ENCODE measurements around the gene KIF11. TPM values are rescaled to one million over a fixed set of nuclear protein-coding genes. Genes with fewer than 3 reads are reported as not detected.

Gene KIF11
- total and polyA plus RNA-seq, 4 donors, result 1.0 to 7.5 (median 1.2) TPM

DNA sequence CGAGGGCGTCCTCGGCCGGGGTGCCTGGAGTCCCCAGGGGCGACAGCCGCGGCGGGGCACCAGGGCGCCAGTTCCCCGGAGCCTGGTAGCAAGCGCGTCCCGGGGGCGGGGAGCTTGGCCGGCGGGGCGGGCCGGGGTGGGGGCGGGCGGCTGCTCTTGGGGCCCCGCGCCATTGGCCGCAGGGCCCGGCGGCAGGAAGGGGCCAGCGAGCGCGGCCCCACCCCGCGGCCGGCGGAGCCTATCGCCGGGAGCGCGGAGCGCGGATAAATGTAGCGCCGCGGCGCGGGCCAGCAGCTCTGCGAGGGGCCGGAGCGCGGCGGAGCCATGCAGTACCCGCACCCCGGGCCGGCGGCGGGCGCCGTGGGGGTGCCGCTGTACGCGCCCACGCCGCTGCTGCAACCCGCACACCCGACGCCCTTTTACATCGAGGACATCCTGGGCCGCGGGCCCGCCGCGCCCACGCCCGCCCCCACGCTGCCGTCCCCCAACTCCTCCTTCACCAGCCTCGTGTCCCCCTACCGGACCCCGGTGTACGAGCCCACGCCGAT lies 96.8 kb downstream of the KIF11 start, which contains the start of gene HHEX:
TSS of gene HHEX (plus strand) at position 293 of the 548 bp plus-strand sequence. CDS start at position 325, 32 bp downstream.
- peak; percentile 88 for ATAC-seq (ENCODE audit: insufficient read depth, low FRiP score)
- H3K9me3 ChIP-seq (ENCODE audit: control insufficient read depth in 4 of 4, insufficient read depth in 3 of 4, low read length in 3 of 4), result peaks cover 0 to 5% (median 1%) of the 10 kb centered on the region in 4 donors
- peaks cover 0 to 2% (median 0%) of the 10 kb centered on the region in 4 donors for H3K36me3 ChIP-seq (ENCODE audit: control insufficient read depth in 4 of 4, insufficient read depth in 4 of 4, low read length in 4 of 4)
- peak within 1 kb of the TSS; percentile 93 to 98 for H3K27ac ChIP-seq (ENCODE audit: low read depth in 1 of 2, low read length in 1 of 2)
- TF ChIP-seq, protein P1, sequence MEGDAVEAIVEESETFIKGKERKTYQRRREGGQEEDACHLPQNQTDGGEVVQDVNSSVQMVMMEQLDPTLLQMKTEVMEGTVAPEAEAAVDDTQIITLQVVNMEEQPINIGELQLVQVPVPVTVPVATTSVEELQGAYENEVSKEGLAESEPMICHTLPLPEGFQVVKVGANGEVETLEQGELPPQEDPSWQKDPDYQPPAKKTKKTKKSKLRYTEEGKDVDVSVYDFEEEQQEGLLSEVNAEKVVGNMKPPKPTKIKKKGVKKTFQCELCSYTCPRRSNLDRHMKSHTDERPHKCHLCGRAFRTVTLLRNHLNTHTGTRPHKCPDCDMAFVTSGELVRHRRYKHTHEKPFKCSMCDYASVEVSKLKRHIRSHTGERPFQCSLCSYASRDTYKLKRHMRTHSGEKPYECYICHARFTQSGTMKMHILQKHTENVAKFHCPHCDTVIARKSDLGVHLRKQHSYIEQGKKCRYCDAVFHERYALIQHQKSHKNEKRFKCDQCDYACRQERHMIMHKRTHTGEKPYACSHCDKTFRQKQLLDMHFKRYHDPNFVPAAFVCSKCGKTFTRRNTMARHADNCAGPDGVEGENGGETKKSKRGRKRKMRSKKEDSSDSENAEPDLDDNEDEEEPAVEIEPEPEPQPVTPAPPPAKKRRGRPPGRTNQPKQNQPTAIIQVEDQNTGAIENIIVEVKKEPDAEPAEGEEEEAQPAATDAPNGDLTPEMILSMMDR (IDR thresholded peaks at IDR 0.05; ENCODE audit: control extremely low read depth, extremely low read depth), result no peak
- H3K27me3 ChIP-seq (ENCODE audit: control insufficient read depth in 3 of 3, insufficient read depth in 3 of 3, low read length in 2 of 3), result peaks cover 0 to 64% (median 56%) of the 10 kb centered on the region in 3 donors
- H3K4me1 ChIP-seq (ENCODE audit: control insufficient read depth in 5 of 5, insufficient read depth in 5 of 5, low read length in 5 of 5), result peaks cover 0 to 3% (median 0%) of the 10 kb centered on the region in 5 donors
- 0 to 1% methylated on average over 50 to 79 of the region's 79 CpGs for WGBS, 2 donors
- no peak within 1 kb of the TSS for H3K9ac ChIP-seq (ENCODE audit: insufficient read depth in 1 of 2, low read length in 2 of 2)
- peak; percentile 31 to 64 (median 39) for DNase-seq
- H3K4me3 ChIP-seq, result peak within 1 kb of the TSS; percentile 96

DNA sequence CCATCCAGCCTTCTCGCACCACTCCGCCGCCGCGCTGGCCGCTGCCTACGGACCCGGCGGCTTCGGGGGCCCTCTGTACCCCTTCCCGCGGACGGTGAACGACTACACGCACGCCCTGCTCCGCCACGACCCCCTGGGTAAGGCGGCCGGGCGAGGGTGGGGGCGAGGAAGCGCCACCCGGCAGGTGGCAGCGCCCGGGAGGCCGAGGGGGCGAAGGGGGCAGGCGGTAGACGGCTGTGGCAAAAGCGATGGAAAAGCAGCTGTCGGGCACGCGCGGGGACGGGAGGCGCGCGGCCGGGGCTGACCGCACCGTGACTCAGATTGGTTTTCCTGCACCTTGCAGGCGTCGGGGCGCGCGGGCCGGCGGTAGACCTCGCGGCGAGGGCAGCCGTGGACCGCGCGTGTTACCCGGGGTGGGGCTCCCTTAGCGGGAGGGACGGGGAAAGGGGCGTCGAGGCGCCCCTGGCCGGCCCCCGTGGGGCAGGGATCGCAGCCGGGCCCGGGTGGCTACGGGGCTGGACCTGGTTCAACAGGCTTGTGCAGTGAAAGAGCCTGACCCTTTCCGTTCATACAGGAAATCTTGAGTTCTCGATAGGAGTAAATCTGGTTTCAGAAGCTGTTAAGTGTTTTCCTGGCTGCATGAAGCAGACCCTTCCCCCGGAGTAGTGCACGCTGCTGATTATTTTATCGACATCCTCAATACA lies 97.4 kb downstream of the KIF11 start:
- Histone ChIP-seq H3K9me3 (ENCODE audit: control insufficient read depth in 4 of 4, insufficient read depth in 3 of 4, low read length in 3 of 4) (peaks cover 0 to 4% (median 0%) of the 10 kb centered on the region in 4 donors), H3K36me3 (ENCODE audit: control insufficient read depth in 4 of 4, insufficient read depth in 4 of 4, low read length in 4 of 4) (peaks cover 0 to 2% (median 0%) of the 10 kb centered on the region in 4 donors), H3K4me3 (peak overlapping the region; percentile 96), H3K27me3 (ENCODE audit: control insufficient read depth in 3 of 3, insufficient read depth in 3 of 3, low read length in 2 of 3) (peaks cover 0 to 71% (median 62%) of the 10 kb centered on the region in 3 donors), H3K9ac (ENCODE audit: insufficient read depth in 1 of 2, low read length in 2 of 2) (no peak overlapping the region), H3K4me1 (ENCODE audit: control insufficient read depth in 5 of 5, insufficient read depth in 5 of 5, low read length in 5 of 5) (peaks cover 0 to 3% (median 0%) of the 10 kb centered on the region in 5 donors), H3K27ac (ENCODE audit: low read depth in 1 of 2, low read length in 1 of 2) (peak overlapping the region; percentile 93 to 98)
- ATAC-seq (ENCODE audit: insufficient read depth, low FRiP score) (peak; percentile 58), DNase-seq (peak in 2 of 3 donors; percentile 48 to 70)
- TF ChIP-seq, protein P1 (IDR thresholded peaks at IDR 0.05; ENCODE audit: control extremely low read depth, extremely low read depth), result no peak
- 1 to 2% methylated on average over 50 to 73 of the region's 73 CpGs for WGBS, 2 donors

DNA sequence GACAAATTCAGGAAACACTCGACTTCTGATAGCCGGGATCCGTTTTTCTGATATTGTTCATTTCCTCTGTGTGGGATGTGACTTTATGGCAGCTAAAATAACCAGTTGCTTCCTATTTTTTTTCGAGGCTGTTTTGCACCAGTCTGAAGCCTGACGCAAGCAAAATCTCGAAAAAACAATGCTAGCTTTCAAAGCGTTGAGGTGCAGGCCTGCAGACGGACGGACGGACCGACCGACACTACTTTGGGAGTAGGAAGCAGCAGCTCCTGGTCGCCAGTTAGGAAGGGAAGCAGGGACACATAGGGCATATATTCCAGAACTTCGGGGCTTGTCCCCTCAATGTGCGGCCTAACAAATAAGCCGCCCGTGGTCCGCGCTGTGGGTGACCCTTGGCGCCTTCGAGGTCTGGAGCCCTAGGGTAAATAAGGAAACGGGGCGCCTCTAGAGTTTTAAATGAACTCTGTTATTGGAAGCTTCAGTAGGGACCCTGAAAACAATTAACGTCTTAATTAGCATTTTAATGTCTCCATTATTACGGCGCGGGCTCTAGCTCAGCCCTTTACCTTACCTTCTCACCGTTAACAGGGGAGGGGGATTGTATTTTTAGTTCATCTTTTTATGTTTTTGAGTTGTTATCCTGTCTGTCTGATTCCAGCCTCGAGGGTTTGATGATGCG lies 98.1 kb downstream of the KIF11 start:
- H3K27ac ChIP-seq (ENCODE audit: low read depth in 1 of 2, low read length in 1 of 2), result peak overlapping the region; percentile 47 to 98
- 15 to 35% methylated on average over 30 of the region's 30 CpGs for WGBS, 2 donors
- ATAC-seq (ENCODE audit: insufficient read depth, low FRiP score) (no peak), DNase-seq (peak in 1 of 3 donors; percentile 78)
- no peaks in the 10 kb centered on the region for H3K9me3 ChIP-seq (ENCODE audit: control insufficient read depth in 4 of 4, insufficient read depth in 3 of 4, low read length in 3 of 4)
- peaks cover 0 to 2% (median 0%) of the 10 kb centered on the region in 4 donors for H3K36me3 ChIP-seq (ENCODE audit: control insufficient read depth in 4 of 4, insufficient read depth in 4 of 4, low read length in 4 of 4)
- peaks cover 0 to 72% (median 66%) of the 10 kb centered on the region in 3 donors for H3K27me3 ChIP-seq (ENCODE audit: control insufficient read depth in 3 of 3, insufficient read depth in 3 of 3, low read length in 2 of 3)
- TF ChIP-seq, protein P1 (IDR thresholded peaks at IDR 0.05; ENCODE audit: control extremely low read depth, extremely low read depth), result no peak
- H3K4me3 ChIP-seq, result peak overlapping the region; percentile 55
- peaks cover 0 to 7% (median 0%) of the 10 kb centered on the region in 5 donors for H3K4me1 ChIP-seq (ENCODE audit: control insufficient read depth in 5 of 5, insufficient read depth in 5 of 5, low read length in 5 of 5)
- no peak overlapping the region for H3K9ac ChIP-seq (ENCODE audit: insufficient read depth in 1 of 2, low read length in 2 of 2)
